ENCODE data around the gene MTG1. TPM values are rescaled to one million over a fixed set of nuclear protein-coding genes. Genes with fewer than 3 reads are reported as not detected.

Gene MTG1
- polyA plus RNA-seq, 1 donor (not counting 4 experiments of a cell fraction or from before 2014, with no cell fraction given) = 31.6 TPM

GRCh38 chr10:133454204-133454893, 60.4 kb downstream of the MTG1 start:
- FAIRE-seq (no peak), DNase-seq (ENCODE audit: low read depth, low spot score) (no peak)
- Histone ChIP-seq H3K79me2 (ENCODE audit: control insufficient read depth, insufficient read depth, low read length) (no peaks in the 10 kb centered on the region), H3K9me3 (ENCODE audit: control insufficient read depth, low read depth, low read length) (peaks cover 2% of the 10 kb centered on the region), H3K4me2 (ENCODE audit: control insufficient read depth, extremely low read depth, insufficient read depth, low read depth, low read length) (no peak overlapping the region), H3K9ac (ENCODE audit: control insufficient read depth, extremely low read depth, insufficient read depth, low read length) (no peak overlapping the region), H3K27ac (ENCODE audit: control insufficient read depth, insufficient read depth, low read length) (no peak overlapping the region), H2AFZ (ENCODE audit: control insufficient read depth, low read length) (no peak overlapping the region), H4K20me1 (ENCODE audit: control insufficient read depth, extremely low read depth, insufficient read depth, low read length) (no peaks in the 10 kb centered on the region), H3K9me1 (ENCODE audit: control insufficient read depth, extremely low read depth, insufficient read depth, low read length) (no peaks in the 10 kb centered on the region), H3K27me3 (ENCODE audit: control insufficient read depth, extremely low read depth, insufficient read depth, low read length) (no peaks in the 10 kb centered on the region), H3K4me1 (ENCODE audit: control insufficient read depth, extremely low read depth, insufficient read depth, low read length) (no peaks in the 10 kb centered on the region), H3K4me3 (ENCODE audit: control insufficient read depth in 2 of 3, extremely low read depth in 1 of 3, insufficient read depth in 2 of 3, low read depth in 1 of 3, low read length in 3 of 3) (no peak overlapping the region), H3K36me3 (ENCODE audit: control insufficient read depth in 2 of 2, extremely low read depth in 1 of 2, insufficient read depth in 2 of 2, low read length in 2 of 2) (no peaks in the 10 kb centered on the region)
- dilution Hi-C loops (cut with MboI; ENCODE audit: extremely low pct_ligation_motif_present, low sequenced_read_pairs) = no loop called here
- TF ChIP-seq CTCF (optimal IDR thresholded peaks at IDR 0.05 in 1 of 3, IDR thresholded peaks at IDR 0.05 in 1 of 3, conservative IDR thresholded peaks at IDR 0.05 in 1 of 3; ENCODE audit: extremely low read depth in 1 of 3, insufficient read depth in 2 of 3, low read length in 3 of 3) (no peak), EZH2 (IDR thresholded peaks at IDR 0.05; ENCODE audit: low read length) (no peak)

GRCh38 chr10:133455196-133455595, 61.2 kb downstream of the MTG1 start:
- Histone ChIP-seq H3K9ac (ENCODE audit: control insufficient read depth, extremely low read depth, insufficient read depth, low read length) (no peak overlapping the region), H3K4me2 (ENCODE audit: control insufficient read depth, extremely low read depth, insufficient read depth, low read depth, low read length) (no peak overlapping the region)
- dilution Hi-C loops (cut with MboI; ENCODE audit: extremely low pct_ligation_motif_present, low sequenced_read_pairs) = no loop called here

More at GRCh38 chr10:133455196-133455595, 61.2 kb downstream of the MTG1 start:
- no peaks in the 10 kb centered on the region for H4K20me1 ChIP-seq (ENCODE audit: control insufficient read depth, extremely low read depth, insufficient read depth, low read length)
- no peaks in the 10 kb centered on the region for H3K27me3 ChIP-seq (ENCODE audit: control insufficient read depth, extremely low read depth, insufficient read depth, low read length)
- H3K9me3 ChIP-seq (ENCODE audit: control insufficient read depth, low read depth, low read length) = peaks cover 2% of the 10 kb centered on the region
- H3K79me2 ChIP-seq (ENCODE audit: control insufficient read depth, insufficient read depth, low read length) = no peaks in the 10 kb centered on the region
- DNase-seq (ENCODE audit: low read depth, low spot score) = no peak
- H3K36me3 ChIP-seq (ENCODE audit: control insufficient read depth in 2 of 2, extremely low read depth in 1 of 2, insufficient read depth in 2 of 2, low read length in 2 of 2) = no peaks in the 10 kb centered on the region
- no peak overlapping the region for H2AFZ ChIP-seq (ENCODE audit: control insufficient read depth, low read length)
- H3K9me1 ChIP-seq (ENCODE audit: control insufficient read depth, extremely low read depth, insufficient read depth, low read length) = no peaks in the 10 kb centered on the region
- no peak overlapping the region for H3K4me3 ChIP-seq (ENCODE audit: control insufficient read depth in 2 of 3, extremely low read depth in 1 of 3, insufficient read depth in 2 of 3, low read depth in 1 of 3, low read length in 3 of 3)
- no peak for TF ChIP-seq CTCF (optimal IDR thresholded peaks at IDR 0.05 in 1 of 3, IDR thresholded peaks at IDR 0.05 in 1 of 3, conservative IDR thresholded peaks at IDR 0.05 in 1 of 3; ENCODE audit: extremely low read depth in 1 of 3, insufficient read depth in 2 of 3, low read length in 3 of 3)
- TF ChIP-seq EZH2 (IDR thresholded peaks at IDR 0.05; ENCODE audit: low read length) = no peak
- FAIRE-seq = no peak
- no peak overlapping the region for H3K27ac ChIP-seq (ENCODE audit: control insufficient read depth, insufficient read depth, low read length)
- no peaks in the 10 kb centered on the region for H3K4me1 ChIP-seq (ENCODE audit: control insufficient read depth, extremely low read depth, insufficient read depth, low read length)

Data from keratinocyte (primary cell).